Erythroblast (primary cell): ENCODE results near the gene SFT2D1.

ENCODE experiments used
- GATA1 ChIP-seq: IDR thresholded peaks from 2 replicates; pipeline ENCODE4 v1.6.1; 2011; ENCODE audit warnings: low read depth, mild to moderate bottlenecking, control low read depth, low read length, moderate library complexity
- POLR2A ChIP-seq: IDR thresholded peaks from 2 replicates; pipeline ENCODE4 v1.6.1; 2011; ENCODE audit warnings: mild to moderate bottlenecking, low read length

DNA sequence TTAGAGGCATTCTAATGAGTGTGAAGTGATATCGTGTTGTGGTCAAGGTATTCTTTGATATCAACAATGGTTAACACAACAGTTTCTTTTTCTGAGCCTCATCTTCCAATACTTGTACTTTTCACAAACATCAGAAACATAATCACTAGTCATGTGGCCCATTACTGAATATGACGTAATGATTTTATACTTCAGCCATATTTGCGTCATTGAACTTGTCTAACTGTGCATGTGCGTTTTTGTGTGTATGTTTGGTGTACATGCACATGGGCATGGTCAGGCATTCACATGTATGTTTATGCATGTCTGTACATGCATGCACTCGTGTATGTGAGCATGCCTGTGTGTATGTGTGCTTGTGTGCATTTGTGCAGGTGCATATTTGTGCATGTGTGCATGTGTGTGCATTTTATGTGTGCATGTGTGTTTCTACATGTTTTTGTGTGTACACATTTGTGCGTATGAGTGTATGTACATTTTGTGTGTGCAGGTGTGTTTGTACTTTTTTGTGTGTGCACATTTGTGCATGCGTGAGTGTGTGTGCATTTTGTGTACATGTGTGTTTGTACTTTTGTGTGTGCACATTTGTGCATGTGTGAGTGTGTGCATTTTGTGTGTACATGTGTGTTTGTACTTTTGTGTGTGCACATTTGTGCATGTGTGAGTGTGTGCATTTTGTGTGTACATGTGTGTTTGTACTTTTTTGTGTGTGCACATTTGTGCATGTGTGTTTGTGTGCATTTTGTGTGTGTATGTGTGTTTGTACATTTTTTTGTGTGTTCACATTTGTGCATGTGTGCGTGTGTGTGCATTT is 63.6 kb downstream of the SFT2D1 start:
- TF ChIP-seq POLR2A: no peak
- no peak for TF ChIP-seq GATA1
